8988T (cell line): ENCODE results near the gene SULT1C2.

ENCODE experiments used
- DNase-seq: peaks from one replicate; pipeline ENCODE4 v3.0.0; 2011

SULT1C2 gene

DNA sequence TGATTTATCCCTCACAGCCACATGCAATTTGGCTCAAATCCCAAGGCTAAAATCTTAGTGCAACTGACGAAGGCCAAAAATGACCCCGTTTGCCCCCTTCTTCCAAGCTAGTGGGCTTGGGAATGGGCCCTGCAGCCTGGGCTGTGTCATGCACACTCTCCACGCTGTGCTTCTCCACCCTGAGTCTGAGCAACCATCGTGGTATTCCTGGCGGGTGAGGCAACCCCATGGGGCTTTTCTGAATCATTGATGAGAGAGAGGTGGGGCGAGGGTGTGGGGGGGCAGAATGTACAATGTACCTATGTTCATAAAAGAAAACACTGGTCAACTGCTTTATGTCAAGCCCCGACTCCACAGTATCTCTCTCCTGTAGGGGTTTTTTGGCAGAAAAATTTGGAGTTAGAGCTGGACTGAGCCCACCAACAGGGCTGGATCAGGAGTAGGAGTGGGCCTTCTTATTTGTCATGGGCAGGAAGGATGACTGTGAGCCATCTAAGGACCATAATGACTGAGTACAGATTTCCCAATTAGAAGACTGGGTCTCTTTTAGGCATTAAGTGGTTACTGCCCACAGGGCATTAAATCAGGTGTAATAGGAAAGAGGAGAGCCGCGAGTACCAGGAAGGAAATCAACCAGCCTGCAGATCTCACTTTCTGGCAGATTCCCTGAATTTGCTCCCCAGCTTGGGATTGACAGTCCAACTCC, 8.9 kb downstream of the SULT1C2 start:
- no peak for DNase-seq

DNA sequence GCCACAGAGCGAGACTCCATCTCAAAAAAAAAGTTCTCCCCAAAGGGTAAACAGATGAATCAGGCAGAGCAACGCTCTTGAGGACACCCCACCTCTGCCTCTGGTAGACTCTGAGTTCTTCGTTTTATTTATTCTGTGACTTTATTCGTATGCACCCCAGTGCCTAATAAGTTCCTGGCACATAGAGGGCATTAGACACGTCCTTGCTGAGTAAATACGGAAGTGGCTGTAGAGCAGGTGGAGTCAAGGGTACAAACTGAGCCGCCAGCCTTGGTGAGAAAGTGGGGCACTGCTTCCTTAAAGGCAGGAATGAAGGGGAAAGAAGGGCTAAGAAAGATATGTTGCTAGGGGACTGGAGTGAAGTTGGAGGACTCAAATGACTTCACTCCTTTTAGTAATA, 12.9 kb downstream of the SULT1C2 start:
- no peak for DNase-seq

DNA sequence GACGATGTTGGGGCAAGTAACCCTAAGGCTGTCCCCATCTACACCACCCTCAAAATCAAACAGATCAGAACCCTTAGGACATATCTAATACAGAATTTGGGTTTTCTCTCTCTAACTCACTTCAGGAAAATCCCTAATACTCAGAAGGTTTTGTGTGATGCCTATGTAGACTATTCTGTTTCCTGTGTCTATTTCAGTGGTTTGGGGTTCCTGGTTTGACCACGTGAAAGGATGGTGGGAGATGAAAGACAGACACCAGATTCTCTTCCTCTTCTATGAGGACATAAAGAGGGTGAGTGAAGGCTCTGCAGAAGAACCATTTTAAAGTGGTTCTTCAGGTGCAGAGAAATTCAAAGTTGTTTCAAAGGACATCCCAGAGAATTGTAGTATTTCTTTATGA, 16.3 kb downstream of the SULT1C2 start:
- DNase-seq: no peak

DNA sequence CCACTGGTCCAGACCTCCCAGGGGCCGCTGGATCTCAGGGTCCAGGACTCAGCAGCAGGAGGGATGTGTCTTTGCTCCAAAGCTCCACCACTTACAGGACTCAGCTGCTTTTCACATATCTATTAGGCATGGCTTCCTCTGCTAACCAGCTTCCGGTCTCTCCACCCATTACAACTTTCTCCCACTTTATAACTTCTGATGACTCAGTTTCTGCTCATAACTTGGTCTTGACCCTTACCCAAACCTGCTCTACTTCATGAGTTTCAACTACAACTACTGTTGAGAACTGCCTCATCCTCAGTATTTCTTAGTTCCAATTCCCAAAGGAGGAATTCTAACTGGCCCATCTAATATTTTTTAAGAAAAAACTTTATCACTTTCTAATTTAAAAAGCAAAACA, 17.2 kb downstream of the SULT1C2 start:
- no peak for DNase-seq

DNA sequence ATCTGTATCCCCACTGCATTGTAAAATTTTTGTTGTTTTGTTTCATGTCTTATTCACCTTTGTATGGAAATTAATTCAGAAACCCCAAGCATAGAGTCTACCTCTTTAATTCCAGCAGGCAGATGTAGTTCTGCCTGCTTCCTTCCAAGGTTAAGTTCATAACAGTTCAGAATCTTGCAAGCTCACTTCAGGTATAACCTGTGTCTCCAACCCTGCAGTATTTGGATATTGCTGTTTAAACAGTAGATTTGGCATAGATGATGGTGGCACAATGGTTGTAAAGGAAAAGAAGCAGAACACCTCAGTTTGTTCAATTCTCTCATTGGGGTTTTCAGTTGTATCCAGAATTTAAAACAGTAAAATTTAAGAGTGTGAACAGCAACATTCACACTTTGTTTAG, 21.2 kb downstream of the SULT1C2 start:
- no peak for DNase-seq

DNA sequence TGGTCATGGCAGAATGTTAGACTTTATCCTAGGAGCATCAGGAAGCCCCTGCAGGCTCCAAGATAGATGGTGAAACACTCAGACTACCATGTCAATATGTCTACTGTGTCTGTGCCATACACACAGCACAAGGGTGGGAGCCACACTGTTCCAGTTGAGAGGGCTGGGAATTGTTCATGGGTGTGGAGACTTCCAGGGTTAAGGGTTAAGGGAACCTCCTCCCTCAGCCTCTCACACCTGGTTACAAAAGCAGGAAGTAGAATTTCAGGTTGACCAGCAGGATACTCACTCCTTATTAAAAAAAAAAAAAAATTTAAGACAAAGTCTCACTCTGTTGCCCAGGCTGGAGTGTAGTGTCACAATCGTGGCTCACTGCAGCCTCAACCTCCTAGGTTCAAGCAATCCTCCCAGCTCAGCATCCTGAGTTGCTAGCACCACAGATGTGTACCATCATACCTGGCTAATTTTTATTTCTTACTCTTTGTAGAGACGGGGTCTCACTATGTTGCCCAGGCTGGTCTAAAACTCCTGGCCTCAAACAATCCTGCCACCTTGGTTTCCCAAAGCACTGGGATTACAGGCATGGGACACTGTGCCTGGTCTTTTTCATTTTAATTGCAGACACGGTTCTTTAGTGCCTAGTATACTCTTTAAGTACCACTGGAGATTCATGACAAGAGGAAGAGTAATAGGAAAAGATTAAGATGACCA, 26.0 kb downstream of the SULT1C2 start:
- no peak for DNase-seq

DNA sequence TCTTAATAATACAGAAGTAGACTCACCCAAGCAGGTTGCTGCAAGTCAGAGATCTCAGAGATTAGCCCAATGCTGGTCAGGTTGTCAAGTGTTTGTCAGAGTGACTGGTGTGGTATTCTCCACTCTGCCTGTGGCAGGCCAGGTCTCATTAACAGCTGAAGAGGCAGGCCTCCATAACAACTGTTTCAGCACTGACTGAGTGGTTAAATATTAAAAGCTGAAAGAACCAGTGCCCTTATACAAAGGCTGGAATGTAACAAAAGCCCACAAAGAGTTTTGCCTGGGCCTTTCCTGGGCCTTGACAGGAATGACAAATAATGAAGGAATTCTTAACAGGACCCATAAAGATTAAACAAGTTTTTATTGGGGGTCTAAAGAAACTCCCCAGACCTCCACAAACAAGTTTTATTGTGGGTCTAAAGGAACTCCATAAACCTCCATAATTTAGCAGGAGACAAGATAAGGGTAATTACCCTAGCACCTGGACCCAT, 26.8 kb downstream of the SULT1C2 start:
- DNase-seq: no peak

DNA sequence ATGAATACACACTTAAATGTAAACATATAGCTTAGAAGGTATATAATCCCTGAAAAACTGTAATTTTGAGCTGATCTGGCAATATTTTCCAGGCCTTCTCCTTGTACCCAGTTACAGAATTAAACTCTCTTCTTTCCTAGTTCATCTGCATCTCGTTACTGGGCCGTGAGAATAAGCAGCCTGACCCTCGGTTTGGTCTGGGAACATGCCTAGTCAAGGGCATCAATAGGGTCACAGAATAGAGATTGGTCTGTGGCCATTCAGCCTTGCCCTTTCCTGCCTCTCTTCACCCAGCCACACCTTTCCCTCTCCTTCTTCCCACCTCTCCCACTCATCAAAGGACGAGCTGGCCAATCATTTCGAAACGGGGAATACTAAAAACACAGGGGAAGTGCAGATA, 27.3 kb downstream of the SULT1C2 start:
- DNase-seq: no peak

DNA sequence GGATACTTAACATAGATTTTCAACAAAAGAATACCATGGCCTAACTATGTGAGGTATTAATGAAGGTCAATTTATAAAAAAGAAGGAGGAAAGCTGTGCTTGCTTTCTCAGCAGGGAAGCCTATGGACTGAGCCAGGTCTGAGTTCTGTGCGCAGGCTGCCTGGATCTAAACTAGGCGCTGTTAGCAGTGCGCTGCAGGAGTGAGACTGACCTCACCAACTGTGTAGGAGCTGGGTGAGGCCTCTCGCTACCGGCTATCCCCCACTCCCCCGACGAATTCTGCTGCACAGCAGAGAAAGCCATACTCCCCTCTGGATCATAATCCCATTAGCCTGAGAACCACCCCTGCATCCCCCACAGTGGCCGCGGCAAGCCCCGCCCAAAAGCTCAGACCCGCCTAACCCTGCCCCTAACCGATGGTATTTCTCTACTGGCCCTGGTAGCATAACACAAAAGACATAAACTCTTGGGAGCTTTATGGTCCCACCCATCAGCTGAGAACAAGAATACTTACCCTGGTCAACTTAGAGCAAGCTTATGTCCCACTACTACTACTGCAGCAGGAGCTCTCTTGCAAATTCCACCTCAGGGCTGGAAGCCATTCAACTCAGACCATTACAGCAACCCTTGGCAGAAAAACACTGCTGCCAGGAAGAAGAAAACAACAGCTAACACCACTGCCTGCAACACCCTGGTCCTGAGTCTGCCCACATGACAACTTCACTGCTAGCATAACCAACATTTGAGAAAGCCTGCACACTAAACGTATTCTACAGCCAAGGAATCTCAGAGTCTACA, 28.0 kb downstream of the SULT1C2 start:
- DNase-seq: no peak

DNA sequence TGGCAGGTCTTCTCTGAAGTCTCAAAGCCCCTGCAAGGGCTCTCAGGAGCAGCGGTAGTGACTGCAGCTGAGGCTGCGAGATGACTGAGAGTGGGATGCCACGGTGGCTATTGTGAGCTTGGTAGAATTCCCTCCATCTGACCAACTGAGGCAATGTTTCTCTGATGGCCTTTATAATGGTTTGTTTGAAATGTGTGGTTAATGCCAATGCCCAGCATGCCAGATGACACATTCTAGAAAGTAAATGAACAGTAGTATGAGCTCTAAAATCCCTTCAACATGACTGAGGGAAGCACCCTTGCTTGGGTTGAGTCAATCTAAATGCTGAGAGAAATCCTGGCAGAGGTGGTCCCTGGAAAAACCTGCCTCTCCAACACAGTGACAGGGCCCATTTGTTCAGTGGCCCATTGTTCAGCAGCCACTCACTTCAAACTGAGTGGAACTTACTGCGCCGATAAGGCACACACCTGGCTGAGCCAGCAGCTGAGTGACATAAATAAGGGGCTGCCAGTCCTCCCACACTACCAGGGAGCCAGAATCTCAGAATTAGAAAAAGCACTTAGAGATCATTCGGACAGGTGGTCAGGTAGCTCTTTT, 31.7 kb downstream of the SULT1C2 start:
- no peak for DNase-seq

DNA sequence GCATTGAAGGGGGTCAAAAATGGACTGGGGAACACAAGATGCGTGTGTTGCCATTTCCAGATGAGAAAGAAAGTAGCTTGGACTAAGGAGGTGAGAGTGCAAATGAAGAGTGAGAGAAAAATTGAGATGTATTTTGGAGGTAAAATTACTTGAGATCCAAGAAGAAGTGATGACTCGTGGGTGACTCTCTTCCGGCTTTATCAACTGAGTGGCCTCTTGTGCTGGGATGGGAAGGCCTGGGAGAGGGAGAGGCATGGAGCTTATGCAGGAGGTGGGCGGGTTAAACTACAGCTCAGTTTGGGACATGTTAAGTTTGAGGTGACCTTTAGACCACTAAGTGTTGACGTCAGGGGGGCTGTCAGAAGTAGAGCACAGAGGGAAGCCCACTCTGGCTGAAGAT, 34.9 kb downstream of the SULT1C2 start:
- DNase-seq: no peak

DNA sequence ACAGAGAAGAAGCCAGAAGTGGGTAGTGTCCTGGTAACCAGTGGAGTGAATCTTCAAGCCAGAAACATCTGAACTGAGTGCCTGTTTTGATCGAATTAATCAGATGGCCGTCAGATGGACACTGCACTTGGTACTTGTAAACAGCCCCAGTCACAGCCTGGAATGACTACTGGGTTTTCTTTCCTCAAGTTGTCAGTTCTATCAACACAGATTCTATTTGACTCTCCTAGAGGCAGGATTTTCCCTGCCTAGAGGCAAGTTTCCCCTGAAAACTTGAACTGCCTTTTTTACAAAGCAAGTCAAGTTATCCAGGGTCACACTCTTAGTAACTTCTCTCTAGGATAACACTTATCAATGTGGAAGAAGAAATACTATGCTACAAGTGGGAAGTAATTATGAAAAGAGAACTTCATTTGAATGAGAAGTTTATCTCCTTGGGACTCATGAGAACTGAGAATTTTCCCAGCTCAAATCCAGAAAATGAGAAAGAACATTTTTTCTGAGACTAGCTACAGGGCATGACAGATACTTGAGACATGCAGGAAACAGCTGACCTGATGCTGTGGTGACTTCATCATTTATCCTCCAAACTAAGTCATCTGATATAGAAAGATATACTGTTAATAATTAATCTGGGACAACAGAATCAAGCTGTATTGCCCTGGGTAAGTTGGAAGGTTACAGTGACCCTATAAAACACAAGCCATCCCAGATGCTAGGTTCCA, 36.0 kb downstream of the SULT1C2 start:
- DNase-seq: no peak

DNA sequence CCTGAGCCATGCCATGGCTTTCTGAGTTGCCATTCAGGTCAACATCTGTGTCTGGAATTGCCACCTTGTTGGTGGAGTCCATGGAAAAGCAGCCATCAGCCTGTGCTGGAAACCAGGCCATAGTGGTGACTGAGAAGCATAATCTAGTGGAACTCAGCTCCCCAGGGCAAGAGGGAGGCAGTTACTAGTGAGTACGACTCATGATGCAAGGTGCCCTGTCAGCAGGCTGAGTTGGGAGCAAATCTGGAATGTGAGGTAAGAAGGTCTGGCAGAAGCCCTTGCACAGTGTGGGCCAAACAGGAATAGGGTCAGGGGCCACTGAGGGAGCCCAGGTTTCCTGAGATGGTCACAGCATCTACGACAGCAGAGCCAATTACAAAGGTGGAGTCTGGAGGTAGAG, 37.1 kb downstream of the SULT1C2 start:
- no peak for DNase-seq

DNA sequence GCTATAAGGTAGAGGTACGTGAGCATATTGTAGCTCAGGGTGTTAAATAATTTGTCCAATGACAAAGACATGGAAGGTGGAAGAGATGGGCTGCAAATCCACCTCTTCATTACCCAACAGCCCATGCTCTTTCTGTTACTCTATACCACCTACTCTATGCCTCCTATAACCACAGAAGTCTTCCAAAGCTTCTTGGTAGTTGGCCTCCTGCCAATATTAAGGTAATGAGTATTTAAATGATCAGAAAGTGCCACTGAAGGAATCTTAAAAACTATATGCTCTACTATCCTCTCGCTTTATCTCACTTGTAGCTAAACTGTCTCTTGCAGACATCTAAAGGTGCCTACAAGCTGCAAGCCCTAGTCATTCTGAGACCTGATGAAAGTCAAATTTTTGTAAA, 41.1 kb downstream of the SULT1C2 start:
- no peak for DNase-seq

DNA sequence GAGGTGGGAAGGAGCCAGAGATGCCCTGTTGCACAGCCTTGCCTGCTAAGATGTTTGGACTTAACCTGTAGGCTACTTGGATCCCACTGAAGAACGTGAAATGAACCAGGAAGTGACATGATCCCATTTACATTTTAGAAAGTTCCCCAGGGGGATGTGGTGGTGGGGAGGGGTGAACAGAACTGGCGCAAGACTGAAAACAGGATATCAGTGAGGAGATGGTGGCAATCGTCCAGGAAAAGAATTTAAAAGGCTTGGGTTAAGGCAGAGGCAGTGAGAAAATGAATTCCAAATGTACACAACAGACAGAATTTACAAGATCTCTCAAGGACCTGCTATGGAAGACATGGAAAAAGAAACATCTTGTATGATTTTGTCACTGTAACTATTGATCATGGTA, 42.3 kb downstream of the SULT1C2 start:
- DNase-seq: no peak

DNA sequence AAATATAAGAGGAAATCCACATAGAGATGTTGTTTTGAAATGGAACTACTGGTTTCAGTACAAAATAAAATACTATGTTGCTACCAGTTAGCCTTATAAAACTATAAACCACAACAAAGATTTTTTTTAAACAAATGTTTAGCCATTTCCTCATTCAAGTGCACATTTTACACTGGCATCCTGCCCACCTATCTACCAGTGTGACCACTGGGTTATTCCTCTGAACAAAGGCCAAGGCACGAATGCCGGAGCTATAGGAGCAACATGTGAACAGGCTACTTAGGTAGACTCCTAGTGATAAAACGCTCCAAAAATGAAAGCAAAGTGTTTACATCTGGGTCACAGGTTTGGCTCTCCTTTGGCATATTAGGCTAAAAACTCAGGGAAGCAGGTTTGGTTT, 57.3 kb downstream of the SULT1C2 start:
- no peak for DNase-seq

DNA sequence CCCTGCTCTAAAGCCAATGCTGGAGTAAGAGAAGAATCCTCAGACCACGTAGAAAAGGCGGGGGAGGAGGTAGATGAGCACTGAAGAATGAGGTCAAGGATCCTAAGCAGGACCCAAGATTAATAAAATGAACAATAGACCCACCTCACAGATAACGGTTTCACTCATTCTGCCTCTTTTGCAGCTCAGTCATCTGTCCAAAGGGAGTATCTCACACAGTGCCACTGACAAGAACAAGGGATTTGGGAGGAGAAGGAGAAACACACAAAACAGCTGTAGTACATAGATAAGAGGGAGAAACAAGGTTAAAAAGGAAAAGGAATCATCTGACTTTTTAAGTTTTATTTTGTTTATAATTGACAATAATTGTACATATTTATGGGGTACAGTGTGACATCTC, 58.1 kb downstream of the SULT1C2 start:
- no peak for DNase-seq

DNA sequence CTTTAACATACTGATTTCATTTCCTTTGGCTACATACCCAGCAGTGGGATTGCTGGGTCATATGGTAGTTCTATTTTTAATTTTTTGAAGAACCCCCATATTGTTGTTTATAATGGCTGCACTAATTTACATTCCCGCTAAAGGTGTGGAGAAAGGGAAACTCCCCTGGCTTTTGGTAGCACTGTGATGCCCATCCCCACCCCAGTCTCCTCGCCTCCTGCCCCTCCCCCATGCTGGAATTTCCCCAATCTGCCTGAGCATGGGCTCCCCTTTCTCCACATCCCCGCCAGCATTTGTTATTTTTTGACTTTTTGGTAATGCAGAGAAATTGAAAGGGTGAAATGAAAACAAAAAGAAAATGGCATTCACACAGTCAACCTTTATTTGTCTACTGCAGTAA, 59.1 kb downstream of the SULT1C2 start:
- no peak for DNase-seq

DNA sequence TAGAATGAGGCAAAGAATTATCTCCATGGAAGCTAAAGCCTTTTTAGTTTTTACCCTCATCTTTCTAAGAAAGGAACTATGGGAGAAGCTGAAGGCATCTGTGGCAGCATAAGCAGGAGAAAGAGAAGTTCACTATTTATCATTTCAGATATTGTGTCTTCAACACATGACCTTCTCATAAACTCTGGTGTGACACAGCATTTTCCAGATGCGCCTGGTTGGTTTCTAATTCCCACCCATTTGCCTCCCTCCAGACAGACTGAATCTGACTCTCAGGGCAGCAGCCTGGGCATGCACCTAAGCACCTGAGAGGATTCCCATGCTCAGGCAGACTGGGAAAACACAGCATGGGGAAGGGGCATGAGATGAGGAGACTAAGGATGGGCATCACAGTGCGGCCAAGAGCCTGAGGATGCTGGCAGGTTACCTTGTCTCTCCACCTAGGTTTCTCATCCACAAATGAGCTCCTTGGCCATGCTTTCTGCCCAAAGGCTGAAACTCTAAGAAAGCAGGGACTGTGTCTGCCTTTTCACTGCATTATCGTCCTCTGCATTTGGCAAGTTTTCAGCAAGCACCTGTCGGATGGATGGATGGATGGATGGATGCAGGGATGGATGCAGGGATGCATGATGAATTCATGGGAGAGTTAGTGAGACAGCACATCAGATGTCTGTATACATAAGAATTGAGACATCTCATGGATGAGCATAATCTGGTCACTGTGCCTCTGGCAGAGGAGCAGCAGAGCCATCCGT, 60.3 kb downstream of the SULT1C2 start:
- DNase-seq: no peak

DNA sequence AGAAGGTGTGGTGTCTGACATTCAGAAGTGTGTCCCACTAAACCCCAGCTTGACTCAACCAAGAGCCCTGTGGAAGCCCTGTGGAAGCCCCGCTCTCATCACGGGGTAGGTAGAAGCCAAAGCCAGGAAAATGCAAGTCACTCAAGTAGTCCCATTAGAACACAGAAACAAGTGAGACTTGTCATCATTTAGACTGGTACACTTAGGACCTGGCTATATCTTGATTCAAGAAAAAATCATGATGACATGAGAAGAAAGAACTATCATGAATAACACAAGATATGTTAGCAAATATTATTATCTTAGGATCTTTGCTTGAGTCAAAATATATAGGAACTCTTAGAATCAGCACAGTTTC, 60.9 kb downstream of the SULT1C2 start:
- DNase-seq: no peak

DNA sequence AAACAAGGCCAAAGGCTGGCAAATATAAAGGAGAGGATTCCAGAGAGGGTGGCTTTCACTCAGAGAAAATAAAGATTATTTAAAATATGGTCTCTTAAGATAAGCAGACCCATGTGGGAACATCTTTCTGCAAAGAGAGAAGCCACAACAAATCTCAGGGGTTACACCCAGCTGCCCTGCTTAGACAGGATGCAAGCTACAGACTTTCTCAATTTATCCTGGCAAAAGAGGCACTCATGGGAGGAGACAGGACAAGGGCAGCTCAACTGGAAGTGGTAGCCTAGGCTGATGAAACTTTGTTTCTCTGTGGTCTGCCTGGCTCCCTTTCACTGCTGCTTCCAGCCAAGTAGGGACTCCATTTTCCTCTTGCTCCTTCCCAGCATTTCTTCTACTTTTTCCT, 63.2 kb downstream of the SULT1C2 start:
- no peak for DNase-seq

DNA sequence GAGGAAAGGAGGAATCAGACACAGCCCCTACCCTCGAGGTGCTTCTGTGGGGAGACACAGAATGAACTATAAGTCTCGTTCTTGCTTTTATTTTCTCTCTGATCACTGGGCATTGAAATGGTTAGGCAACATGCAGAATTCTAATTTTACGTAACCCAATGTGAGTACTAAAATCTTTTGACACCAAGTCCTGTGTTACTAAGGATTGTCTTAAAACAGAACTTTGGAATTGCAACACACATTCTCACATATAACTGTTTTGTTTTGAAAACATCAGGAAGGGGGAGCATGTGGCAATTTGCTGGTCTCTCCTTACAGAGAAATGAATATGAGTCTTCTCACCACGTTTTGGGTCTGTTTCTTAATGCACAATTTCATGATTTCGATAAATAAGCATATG, 65.4 kb downstream of the SULT1C2 start:
- DNase-seq: no peak
